ENCODE measurements around the gene UTF1.

- TF ChIP-seq POLR2A (IDR thresholded peaks at IDR 0.05; ENCODE audit: low read length) = no peak
- TF ChIP-seq GATA1 (IDR thresholded peaks at IDR 0.05; ENCODE audit: low read depth, low read length) = no peak
These were observed 45.3 kb upstream of the UTF1 start for GRCh38 chr10:133184591-133185244.

All from erythroblast (primary cell).